Skeletal muscle tissue (tissue), 4 donors: Measurements from ENCODE around the gene GUCA1A. TPM values are rescaled to one million over a fixed set of nuclear protein-coding genes. Genes with fewer than 3 reads are reported as not detected.
"Not testable (repeated sequence)": the region's sequence is repeated elsewhere in the genome, so short reads cannot be mapped to it uniquely, and the experiment has no call there.

Experiments
- H3K27ac ChIP-seq: one replicate; pipeline ENCODE4 v1.7.0; 2013; ENCODE audit warnings: mild to moderate bottlenecking, low read depth, low read length, inconsistent platforms
- H3K27me3 ChIP-seq, 3 donors: one replicate each; pipeline ENCODE4 v1.7.0; 2013; ENCODE audit warnings: low read length in 3 of 3; ENCODE audit not compliant: control insufficient read depth in 3 of 3, insufficient read depth in 3 of 3
- H3K36me3 ChIP-seq, 3 donors: one replicate each; pipeline ENCODE4 v1.7.0; 2013; ENCODE audit warnings: low read length in 3 of 3; ENCODE audit not compliant: control insufficient read depth in 3 of 3, insufficient read depth in 3 of 3
- H3K4me1 ChIP-seq, 3 donors: one replicate each; pipeline ENCODE4 v1.7.0; 2013; ENCODE audit warnings: low read length in 3 of 3, mild to moderate bottlenecking in 3 of 3; ENCODE audit not compliant: control insufficient read depth in 3 of 3, insufficient read depth in 3 of 3
- H3K4me3 ChIP-seq, 3 donors: one replicate each; pipeline ENCODE4 v1.7.0; 2013; ENCODE audit warnings: low read length in 3 of 3
- H3K9ac ChIP-seq, 3 donors: one replicate each; pipeline ENCODE4 v1.7.0; 2013; ENCODE audit warnings: low read length in 3 of 3, mild to moderate bottlenecking in 3 of 3, moderate library complexity in 2 of 3, low read depth in 1 of 3
- H3K9me3 ChIP-seq, 3 donors: one replicate each; pipeline ENCODE4 v1.7.0; 2013; ENCODE audit warnings: low read length in 3 of 3; ENCODE audit not compliant: control insufficient read depth in 3 of 3
- total RNA-seq: library from RNA; depleted of rRNA; stranded (reverse); fragments of >200 nt; gene quantifications from one replicate; pipeline ENCODE4 v1.2.3, GENCODE V29; 2014
- donor health status: Osteomylitis.

GUCA1A gene
- total RNA-seq, 1 donor from 2014 or later: not detected

GRCh38 chr6:42169780-42170179 is 3.4 kb upstream of the GUCA1A start:
- H3K4me1 ChIP-seq, H3K9ac ChIP-seq, H3K27me3 ChIP-seq, H3K27ac ChIP-seq, H3K36me3 ChIP-seq, H3K4me3 ChIP-seq, H3K9me3 ChIP-seq: not testable (repeated sequence)

- no peaks in the 10 kb centered on the region for H3K27me3 ChIP-seq
- no peak overlapping the region for H3K9ac ChIP-seq
- H3K9me3 ChIP-seq: no peaks in the 10 kb centered on the region
- H3K27ac ChIP-seq: no peak overlapping the region
- H3K4me3 ChIP-seq: no peak overlapping the region
- no peaks in the 10 kb centered on the region for H3K4me1 ChIP-seq
- H3K36me3 ChIP-seq: no peaks in the 10 kb centered on the region
These were observed 1.2 kb upstream of the GUCA1A start for GRCh38 chr6:42171813-42172581.

GRCh38 chr6:42175860-42176259 is 2.7 kb downstream of the GUCA1A start:
- Histone ChIP-seq H3K27me3 (peaks cover 8 to 22% (median 8%) of the 10 kb centered on the region in 3 donors), H3K9me3 (no peaks in the 10 kb centered on the region), H3K4me1 (no peaks in the 10 kb centered on the region), H3K9ac (no peak overlapping the region), H3K4me3 (no peak overlapping the region), H3K27ac (no peak overlapping the region), H3K36me3 (no peaks in the 10 kb centered on the region)

GRCh38 chr6:42176981-42177380 is 3.8 kb downstream of the GUCA1A start:
- H3K4me1 ChIP-seq: no peaks in the 10 kb centered on the region
- H3K27me3 ChIP-seq: peaks cover 8 to 22% (median 8%) of the 10 kb centered on the region in 3 donors
- no peaks in the 10 kb centered on the region for H3K9me3 ChIP-seq
- no peak overlapping the region for H3K9ac ChIP-seq
- H3K27ac ChIP-seq: no peak overlapping the region
- H3K36me3 ChIP-seq: no peaks in the 10 kb centered on the region
- no peak overlapping the region for H3K4me3 ChIP-seq

GRCh38 chr6:42177514-42178364 is 4.6 kb downstream of the GUCA1A start:
- Histone ChIP-seq H3K27ac (no peak overlapping the region), H3K9me3 (no peaks in the 10 kb centered on the region), H3K4me3 (no peak overlapping the region), H3K27me3 (peaks cover 8 to 22% (median 8%) of the 10 kb centered on the region in 3 donors), H3K36me3 (no peaks in the 10 kb centered on the region), H3K9ac (no peak overlapping the region), H3K4me1 (no peaks in the 10 kb centered on the region)

- H3K27me3 ChIP-seq: peaks cover 8 to 22% (median 8%) of the 10 kb centered on the region in 3 donors
- no peaks in the 10 kb centered on the region for H3K9me3 ChIP-seq
- H3K36me3 ChIP-seq: no peaks in the 10 kb centered on the region
- H3K27ac ChIP-seq: no peak overlapping the region
- H3K4me3 ChIP-seq: no peak overlapping the region
- no peaks in the 10 kb centered on the region for H3K4me1 ChIP-seq
- H3K9ac ChIP-seq: no peak overlapping the region
These were observed 6.2 kb downstream of the GUCA1A start for GRCh38 chr6:42179261-42179944.

- H3K4me1 ChIP-seq: no peaks in the 10 kb centered on the region
- H3K4me3 ChIP-seq: no peak overlapping the region
- no peak overlapping the region for H3K9ac ChIP-seq
- peaks cover 0 to 3% (median 2%) of the 10 kb centered on the region in 3 donors for H3K36me3 ChIP-seq
- no peaks in the 10 kb centered on the region for H3K9me3 ChIP-seq
- peaks cover 8 to 22% (median 8%) of the 10 kb centered on the region in 3 donors for H3K27me3 ChIP-seq
- H3K27ac ChIP-seq: no peak overlapping the region
These were observed 6.8 kb downstream of the GUCA1A start for GRCh38 chr6:42179945-42180313.

- H3K36me3 ChIP-seq: peaks cover 0 to 10% (median 4%) of the 10 kb centered on the region in 3 donors
- no peaks in the 10 kb centered on the region for H3K9me3 ChIP-seq
These were observed 8.9 kb downstream of the GUCA1A start for GRCh38 chr6:42182101-42182500.

GRCh38 chr6:42184475-42184874 is 11.3 kb downstream of the GUCA1A start:
- Histone ChIP-seq H3K9ac (no peak overlapping the region), H3K27ac (no peak overlapping the region), H3K4me1 (no peaks in the 10 kb centered on the region), H3K4me3 (no peak overlapping the region), H3K36me3 (peaks cover 0 to 15% (median 6%) of the 10 kb centered on the region in 3 donors), H3K9me3 (no peaks in the 10 kb centered on the region), H3K27me3 (peaks cover 0 to 3% (median 0%) of the 10 kb centered on the region in 3 donors)

More at GRCh38 chr6:42182101-42182500, 8.9 kb downstream of the GUCA1A start:
- no peak overlapping the region for H3K4me3 ChIP-seq
- H3K9ac ChIP-seq: no peak overlapping the region
- no peaks in the 10 kb centered on the region for H3K4me1 ChIP-seq
- no peak overlapping the region for H3K27ac ChIP-seq
- peaks cover 8 to 22% (median 8%) of the 10 kb centered on the region in 3 donors for H3K27me3 ChIP-seq
